ENCODE measurements around the gene FAM124A.

Gene FAM124A

GRCh38 chr13:51249770-51250741, 27.9 kb downstream of the FAM124A start:
- no peak for DNase-seq (ENCODE audit: extremely low read depth, low read depth)
- H3K4me3 ChIP-seq (replicated peaks; ENCODE audit: low read depth, low read length), result no peak overlapping the region
- TF ChIP-seq, protein P1, sequence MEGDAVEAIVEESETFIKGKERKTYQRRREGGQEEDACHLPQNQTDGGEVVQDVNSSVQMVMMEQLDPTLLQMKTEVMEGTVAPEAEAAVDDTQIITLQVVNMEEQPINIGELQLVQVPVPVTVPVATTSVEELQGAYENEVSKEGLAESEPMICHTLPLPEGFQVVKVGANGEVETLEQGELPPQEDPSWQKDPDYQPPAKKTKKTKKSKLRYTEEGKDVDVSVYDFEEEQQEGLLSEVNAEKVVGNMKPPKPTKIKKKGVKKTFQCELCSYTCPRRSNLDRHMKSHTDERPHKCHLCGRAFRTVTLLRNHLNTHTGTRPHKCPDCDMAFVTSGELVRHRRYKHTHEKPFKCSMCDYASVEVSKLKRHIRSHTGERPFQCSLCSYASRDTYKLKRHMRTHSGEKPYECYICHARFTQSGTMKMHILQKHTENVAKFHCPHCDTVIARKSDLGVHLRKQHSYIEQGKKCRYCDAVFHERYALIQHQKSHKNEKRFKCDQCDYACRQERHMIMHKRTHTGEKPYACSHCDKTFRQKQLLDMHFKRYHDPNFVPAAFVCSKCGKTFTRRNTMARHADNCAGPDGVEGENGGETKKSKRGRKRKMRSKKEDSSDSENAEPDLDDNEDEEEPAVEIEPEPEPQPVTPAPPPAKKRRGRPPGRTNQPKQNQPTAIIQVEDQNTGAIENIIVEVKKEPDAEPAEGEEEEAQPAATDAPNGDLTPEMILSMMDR (IDR thresholded peaks at IDR 0.05; ENCODE audit: low read depth, low read length, missing control alignments), result peak; percentile 52

GRCh38 chr13:51251480-51251879, 29.3 kb downstream of the FAM124A start:
- DNase-seq (ENCODE audit: extremely low read depth, low read depth), result no peak
- no peak overlapping the region for H3K4me3 ChIP-seq (replicated peaks; ENCODE audit: low read depth, low read length)
- TF ChIP-seq, protein P1 (IDR thresholded peaks at IDR 0.05; ENCODE audit: low read depth, low read length, missing control alignments), result no peak

DNA sequence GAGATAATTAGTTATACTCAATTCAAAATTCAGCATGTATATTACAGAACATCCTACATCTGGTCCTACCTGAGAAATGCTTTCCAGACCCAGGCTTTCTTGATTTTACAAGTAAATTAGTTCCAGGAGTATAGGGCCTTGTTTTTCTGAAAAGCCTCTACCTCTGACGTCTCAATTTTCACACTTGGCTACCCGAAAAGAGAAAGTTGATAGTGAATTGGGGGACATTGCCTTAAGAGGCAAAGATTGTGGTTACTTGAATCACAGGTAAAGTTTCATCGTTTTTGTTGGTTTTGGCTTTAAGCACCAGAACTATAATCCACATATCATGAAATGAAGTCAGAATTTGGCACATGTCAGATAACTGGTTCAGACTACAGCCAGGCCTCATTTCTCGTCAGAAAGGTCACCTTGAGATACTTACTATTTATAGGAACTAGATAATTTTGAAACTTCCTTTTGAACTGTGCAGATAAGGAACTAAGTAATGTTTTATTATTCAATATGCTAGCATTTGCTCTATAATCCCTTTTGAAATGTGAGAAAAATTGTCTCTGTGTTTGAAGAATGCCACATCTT, 30.8 kb downstream of the FAM124A start:
- TF ChIP-seq, protein P1 (IDR thresholded peaks at IDR 0.05; ENCODE audit: low read depth, low read length, missing control alignments), result no peak
- DNase-seq (ENCODE audit: extremely low read depth, low read depth), result no peak
- H3K4me3 ChIP-seq (replicated peaks; ENCODE audit: low read depth, low read length), result no peak overlapping the region

DNA sequence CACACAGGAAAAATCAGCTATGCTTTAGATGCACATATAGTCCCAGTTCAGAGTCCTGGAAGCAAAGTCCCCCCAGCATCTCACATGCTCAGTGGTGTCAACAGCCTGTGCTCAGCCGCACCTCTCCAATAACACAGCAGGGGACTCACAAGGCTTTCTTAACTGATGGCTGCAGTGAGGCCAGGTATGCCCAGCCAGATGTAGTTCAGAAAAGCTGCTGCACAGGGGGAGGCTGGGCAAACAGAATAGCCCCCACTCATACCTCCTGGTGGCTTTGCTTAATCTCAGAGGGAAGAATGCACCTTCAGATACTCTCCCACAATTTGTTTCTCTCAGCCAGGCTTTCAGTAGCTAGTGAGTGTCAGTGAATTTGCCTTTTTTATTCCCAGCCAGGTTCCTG, 33.4 kb downstream of the FAM124A start:
- TF ChIP-seq, protein P1 (IDR thresholded peaks at IDR 0.05; ENCODE audit: low read depth, low read length, missing control alignments), result no peak
- no peak overlapping the region for H3K4me3 ChIP-seq (replicated peaks; ENCODE audit: low read depth, low read length)
- no peak for DNase-seq (ENCODE audit: extremely low read depth, low read depth)

DNA sequence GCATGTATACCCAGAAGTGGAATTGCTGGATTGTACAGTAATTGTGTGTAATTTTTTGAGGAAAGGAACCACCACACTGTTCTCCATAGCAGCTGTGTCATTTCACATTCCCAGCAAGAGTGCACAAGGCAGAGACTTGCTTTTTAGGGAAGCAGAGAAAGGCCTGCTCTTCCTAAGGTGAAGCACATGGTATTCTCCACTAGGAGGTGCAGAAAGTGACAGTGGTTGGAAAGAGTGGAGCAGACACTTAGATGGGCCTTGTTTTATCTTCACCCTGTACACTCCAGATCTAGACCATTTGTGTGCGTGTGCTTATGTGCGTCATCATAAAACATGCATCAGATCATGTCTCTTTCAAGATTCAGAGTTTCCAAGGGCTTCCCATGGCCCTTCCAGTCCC, 35.0 kb downstream of the FAM124A start:
- H3K4me3 ChIP-seq (replicated peaks; ENCODE audit: low read depth, low read length), result no peak overlapping the region
- TF ChIP-seq, protein P1 (IDR thresholded peaks at IDR 0.05; ENCODE audit: low read depth, low read length, missing control alignments), result no peak
- DNase-seq (ENCODE audit: extremely low read depth, low read depth), result no peak

GRCh38 chr13:51258612-51259548, 36.7 kb downstream of the FAM124A start:
- TF ChIP-seq, protein P1 (IDR thresholded peaks at IDR 0.05; ENCODE audit: low read depth, low read length, missing control alignments), result no peak
- DNase-seq (ENCODE audit: extremely low read depth, low read depth), result no peak
- H3K4me3 ChIP-seq (replicated peaks; ENCODE audit: low read depth, low read length), result no peak overlapping the region

All from HFF-Myc (cell line).